GM19043 (cell line): ENCODE measurements around the gene TVP23A.

Experiments used
- ATAC-seq: cut with Tn5 transposase; IDR thresholded peaks from one replicate; pipeline ENCODE4 v1.9.1; 2021; ENCODE audit warnings: low read depth; ENCODE audit not compliant: unreplicated experiment

The TVP23A gene

DNA sequence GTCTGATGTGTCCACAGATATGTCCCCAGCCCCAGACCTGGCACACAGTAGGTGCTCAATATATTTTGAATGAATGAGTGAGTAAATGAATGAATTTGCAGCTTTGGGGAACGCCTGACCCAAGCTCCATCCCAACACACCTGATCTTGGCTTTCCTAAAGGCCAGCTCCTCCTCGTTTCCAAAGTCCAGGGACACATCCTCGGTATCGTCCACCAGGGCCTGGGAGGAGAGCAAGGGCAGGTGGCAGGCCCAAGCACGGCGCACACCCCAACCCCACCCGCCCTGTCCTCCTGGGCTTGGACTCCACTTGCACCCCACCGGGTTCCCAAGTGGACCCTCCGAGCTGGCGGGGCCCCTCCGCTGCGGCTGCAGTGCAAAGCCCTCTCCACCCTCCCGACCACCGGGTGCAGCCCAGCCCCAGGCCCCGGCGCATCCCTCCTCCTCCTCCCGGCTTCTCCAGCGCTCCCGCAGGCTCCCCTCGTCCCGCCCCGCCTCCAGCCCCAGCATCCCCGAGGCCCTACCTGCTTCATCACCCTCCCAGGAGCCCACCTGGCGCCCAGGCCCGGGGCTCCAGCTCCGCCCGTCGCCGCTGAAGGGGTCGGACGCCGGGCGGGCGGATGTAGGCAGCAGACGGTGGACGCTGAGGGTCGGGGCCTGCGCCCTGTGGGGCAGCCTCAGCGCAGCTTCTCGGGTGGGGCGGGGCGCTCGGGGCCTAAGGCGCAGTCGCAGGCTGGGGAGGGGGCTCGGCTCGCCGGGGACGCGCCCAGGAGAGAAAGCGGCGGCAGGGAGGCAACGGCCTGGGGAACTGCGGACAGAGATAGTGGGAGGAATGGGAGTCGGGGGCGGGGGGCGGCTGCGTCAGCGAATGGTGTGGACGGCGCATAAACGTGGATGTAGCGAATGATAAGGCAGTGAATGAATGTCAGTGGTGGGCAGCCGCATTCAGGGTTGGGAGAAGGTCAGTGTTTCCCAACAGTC is at the start of gene TVP23A:
Gene TVP23A, minus strand, starts transcription at position 832 of the 979 bp plus-strand sequence. Its CDS starts 301 bp downstream, at position 531.
- no peak for ATAC-seq

DNA sequence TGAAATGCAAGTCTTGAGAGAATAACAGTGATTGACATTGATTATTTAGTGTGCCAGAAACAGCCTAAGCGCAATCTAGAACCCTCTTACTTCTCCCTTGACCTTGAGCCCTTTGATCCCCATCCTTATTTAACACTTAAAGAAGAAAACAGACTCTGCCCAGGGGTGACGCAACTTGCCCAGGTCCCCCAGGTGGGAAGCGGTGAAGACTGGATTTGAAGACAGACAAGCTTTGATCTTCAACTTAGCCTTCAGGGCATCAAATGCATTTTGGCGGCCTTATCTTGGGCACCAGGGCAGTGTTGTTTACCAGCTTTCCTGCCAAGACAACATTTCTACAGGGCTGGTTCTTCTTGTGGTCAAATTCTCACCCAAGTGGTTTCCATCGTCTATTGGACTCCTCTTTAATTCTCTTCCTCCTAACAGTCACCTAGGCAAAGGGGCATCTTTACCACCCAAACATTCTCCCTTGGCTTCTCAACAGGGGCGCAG is 49.6 kb upstream of the TVP23A start:
- ATAC-seq = no peak

- ATAC-seq = no peak
These were observed 48.6 kb upstream of the TVP23A start for GRCh38 chr16:10867199-10867598.

GRCh38 chr16:10865991-10866966 is 47.7 kb upstream of the TVP23A start:
- ATAC-seq = no peak

GRCh38 chr16:10862438-10862837 is 43.8 kb upstream of the TVP23A start:
- ATAC-seq = no peak

- no peak for ATAC-seq
These were observed 41.1 kb upstream of the TVP23A start for GRCh38 chr16:10859658-10860057.

DNA sequence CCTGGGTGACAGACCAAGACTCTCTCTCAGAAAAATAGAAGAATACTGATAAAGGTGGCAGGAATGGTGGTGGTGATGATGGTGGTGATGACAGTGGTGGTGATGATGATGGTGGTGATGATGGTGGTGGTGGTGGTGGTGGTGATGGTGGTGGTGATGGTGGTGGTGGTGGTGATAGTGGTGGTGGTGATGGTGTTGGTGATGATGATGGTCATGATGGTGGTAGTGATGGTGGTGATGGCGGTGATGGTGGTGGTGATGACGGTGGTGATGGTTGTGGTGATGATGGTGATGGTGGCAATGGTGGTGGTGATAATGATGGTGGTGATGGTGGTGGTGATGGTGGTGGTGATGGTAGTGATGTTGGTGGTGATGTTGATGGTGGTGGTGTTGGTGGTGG is 40.4 kb upstream of the TVP23A start:
- ATAC-seq = no peak

- ATAC-seq = no peak
These were observed 39.6 kb upstream of the TVP23A start for GRCh38 chr16:10858203-10858602.

DNA sequence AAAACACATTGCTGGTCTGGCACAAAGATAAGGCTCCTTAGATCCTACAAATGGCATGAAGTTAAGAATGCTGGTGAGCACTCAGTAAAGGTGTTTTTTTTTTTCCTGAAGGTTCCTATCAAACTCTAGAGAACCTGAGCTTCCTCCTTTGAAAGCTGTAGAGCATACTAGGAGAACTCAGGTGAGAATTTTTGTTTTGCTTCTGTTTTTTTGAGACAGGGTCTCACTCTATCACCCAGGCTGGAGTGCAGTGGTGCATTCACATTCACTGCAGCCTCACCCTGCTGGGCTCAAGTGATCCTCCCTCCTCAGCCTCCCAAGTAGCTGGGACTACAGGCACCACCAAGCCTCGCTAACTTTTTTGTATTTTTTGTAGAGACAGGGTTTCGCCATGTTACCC is 37.4 kb upstream of the TVP23A start:
- no peak for ATAC-seq

GRCh38 chr16:10852948-10853347 is 34.4 kb upstream of the TVP23A start:
- no peak for ATAC-seq

DNA sequence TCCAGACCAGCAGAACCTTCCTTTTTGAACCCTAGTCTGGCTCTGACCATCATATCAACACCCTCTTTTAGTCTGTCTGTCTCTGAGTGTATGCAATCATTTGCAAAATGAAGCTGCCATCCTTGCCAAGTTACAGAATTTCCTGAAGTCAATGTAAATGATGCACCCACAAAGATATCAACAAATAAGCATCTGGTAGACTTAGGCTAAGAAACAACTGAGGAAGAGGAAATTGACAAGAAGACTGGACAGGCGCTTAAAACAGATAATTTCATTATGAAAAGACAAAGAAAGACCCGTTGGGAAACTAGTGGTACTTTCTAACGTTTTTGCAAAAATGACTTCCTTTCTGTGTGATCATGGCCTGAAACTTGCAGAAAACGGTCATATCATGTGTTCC is 33.7 kb upstream of the TVP23A start:
- ATAC-seq = no peak

DNA sequence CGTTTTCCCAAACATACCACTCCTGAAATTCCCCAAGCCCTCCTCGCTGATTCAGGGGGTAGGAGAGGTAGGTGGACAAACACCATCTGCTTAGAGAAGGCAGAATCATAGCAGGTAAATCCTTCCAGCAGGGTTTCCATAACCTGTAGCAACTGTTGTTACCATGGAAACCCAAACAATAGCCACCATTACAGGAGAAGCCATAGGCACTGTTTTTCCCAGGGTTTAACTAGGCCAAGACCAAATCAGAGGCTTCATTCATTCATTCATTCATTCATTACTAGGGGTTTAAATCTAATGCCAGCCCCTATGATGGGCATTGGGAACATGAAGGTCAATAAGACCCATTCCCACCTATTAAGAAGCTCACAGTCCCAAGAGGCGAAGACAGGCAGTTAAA is 32.9 kb upstream of the TVP23A start:
- no peak for ATAC-seq

GRCh38 chr16:10850478-10850850 is 31.9 kb upstream of the TVP23A start:
- ATAC-seq = no peak

- ATAC-seq = no peak
These were observed 31.3 kb upstream of the TVP23A start for GRCh38 chr16:10849736-10850477.

DNA sequence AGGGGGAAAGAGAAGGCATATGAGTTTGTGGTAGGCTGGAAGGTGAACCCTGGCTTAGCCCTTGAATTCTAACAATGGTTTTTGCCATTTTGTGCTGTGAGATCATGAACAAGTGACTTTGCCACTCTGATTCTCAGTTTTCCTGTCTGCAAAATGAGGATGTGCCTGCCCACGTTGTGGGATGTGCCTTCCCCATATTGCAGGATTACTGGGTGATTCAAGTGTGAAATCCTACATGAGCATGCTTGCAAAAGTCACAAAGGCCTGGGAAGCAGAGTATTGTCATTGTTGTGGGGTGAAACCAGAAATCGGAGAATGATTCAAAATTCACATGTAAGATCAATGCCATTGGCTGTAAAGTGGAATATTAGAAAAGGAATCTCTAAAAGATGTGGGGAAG is 28.6 kb upstream of the TVP23A start:
- no peak for ATAC-seq

- ATAC-seq = no peak
These were observed 27.8 kb upstream of the TVP23A start for GRCh38 chr16:10846213-10846998.

GRCh38 chr16:10840703-10841102 is 22.1 kb upstream of the TVP23A start:
- ATAC-seq = no peak

GRCh38 chr16:10839279-10839666 is 20.7 kb upstream of the TVP23A start:
- no peak for ATAC-seq

DNA sequence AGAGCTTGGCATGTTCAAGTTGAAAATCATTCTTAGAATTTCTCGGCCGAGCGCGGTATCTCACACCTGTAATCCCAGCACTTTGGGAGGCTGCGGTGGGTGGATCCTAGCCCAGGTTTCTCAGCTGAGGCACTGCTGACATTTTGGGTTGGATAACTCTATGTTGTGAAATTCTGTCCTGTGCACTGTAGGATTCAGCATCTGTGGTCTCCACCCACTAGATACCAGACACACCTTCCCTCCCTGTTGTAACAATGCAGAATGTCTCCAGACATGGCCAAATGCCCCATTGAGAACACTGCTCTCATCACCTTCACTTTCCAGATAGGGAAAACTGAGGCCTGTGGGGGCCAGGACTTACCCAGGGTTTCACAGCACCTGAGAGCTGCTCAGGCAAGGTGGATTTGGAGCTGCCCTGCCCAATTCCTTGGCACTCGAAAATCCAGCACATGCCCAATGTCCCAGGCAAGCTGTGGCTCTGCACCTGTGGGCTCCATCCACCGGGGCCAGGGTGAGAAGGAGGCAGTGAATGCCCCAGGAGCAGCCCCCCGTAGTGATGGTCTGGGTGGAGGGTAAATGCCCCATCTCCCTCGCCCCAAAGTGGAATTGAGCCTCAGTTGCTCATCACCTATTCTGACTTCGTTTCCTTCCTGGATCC is 20.2 kb upstream of the TVP23A start:
- no peak for ATAC-seq
